Stromal cell of bone marrow (primary cell): ENCODE results near the gene NKX2-3.

Experiments used
- DNase-seq: peaks from one replicate; pipeline ENCODE4 v3.0.0-alpha.2; 2012; ENCODE audit warnings: low read depth

The NKX2-3 gene

GRCh38 chr10:99526861-99527504 is 5.8 kb upstream of the NKX2-3 start:
- no peak for DNase-seq

DNA sequence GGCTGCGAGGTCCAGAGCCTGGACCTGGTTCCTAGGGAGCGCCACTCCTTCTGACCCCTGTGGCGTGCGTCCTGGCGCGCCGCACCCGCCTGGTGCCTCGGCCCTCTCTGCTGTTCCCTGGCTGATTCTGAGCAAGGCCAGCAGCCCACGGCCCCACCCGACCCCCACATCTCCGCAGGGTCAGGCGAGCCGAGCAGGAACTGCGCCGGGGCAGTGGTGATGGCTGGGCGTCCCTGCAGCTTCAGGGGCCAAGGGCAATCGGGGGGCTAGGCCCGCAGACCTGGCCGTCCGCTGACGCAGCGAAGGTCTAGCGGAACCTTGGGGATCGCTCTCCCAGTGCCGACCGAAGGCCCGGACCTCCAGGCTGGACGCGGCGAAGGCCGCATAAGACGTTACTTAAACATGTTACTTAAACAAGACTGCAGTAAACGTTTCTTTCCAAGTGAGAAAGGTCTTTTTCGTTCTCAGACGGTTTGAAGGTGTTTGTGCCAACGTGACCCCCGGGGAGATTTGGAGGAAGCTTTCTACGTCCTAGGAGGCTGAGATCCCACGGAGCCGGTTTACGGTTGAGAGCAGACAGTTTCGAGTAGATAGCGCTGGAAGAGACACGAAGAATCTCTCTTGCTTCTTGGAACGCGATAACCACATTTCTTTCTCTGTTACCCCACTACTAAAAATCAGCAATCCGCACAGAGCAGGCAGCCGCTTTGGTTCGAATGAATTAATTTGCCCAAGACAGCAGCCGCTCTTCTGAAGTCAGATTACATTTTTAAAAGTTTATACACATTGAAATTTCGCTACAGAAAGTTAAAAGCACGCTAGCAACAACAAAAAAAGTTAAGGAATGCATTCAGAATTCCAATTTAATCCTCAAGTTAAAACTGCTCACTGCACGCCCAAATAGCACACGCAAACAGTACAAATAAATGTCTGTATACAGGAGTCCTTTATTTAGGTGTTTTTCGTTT is 4.9 kb upstream of the NKX2-3 start:
- DNase-seq: no peak

DNA sequence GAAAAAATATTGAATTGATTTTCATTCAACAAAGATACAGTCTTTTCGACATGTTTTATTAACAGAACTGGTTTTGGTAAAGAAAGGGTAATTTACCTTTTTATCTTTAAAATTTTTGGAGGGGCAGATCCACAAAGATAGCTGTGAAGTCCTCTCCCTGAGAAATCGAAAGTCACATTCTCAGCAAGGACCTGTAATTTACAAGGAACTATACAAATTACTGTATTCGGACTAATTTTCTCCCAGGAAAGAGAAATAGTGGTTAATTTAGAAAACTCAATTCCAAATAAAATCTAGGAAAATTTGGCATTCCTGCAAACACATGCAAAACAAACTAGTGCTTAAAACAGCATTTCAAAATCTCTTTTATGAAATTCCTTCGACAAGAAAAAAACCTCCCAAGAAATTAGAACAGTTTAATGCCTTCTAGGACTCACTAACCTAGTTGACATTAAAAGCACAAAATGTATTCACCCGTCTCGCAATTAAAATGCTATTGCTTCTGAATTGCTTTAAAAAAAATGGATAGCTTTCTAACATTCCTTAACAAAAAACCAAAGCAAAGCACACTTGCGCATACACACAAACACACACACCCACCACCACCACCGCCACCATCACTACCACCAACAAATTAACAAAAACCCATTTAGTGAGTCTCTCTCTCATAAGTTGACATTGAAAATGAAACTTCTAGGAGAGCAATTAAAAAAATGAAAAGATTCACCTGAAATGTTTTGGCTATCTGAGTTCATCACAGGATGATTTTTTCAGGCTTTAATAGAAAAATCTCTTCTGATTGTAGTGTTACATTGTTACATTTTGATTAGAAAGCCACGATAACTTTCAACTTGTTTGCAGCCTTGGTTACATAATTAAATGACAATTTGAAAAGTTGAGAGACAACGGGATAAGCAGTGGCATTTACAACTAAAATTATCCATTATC is 4.0 kb upstream of the NKX2-3 start:
- DNase-seq: no peak

DNA sequence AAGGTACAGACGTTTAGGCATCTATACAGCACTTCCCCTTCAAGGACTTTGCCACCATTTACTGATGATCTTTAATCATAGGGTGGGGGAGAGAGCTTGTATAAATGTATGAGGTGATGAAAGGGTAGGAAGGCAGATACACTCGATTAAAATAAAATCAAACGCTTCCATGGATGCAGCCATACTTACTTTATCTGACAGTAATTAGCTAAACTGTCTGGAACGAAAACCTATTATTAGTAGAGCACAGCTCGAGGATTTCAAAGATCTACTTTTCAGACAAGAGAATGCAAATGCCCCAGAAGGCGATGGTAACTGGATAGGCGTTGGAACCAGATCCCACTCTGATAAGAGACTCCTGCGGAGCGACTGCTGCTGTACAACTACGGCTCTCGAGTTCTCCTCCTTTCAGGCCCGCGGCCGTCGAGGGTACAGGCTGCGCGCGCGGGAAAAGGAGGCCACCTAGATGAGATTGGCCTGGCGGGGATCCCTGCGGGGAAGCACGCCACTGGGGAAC is 3.1 kb upstream of the NKX2-3 start:
- DNase-seq: no peak

DNA sequence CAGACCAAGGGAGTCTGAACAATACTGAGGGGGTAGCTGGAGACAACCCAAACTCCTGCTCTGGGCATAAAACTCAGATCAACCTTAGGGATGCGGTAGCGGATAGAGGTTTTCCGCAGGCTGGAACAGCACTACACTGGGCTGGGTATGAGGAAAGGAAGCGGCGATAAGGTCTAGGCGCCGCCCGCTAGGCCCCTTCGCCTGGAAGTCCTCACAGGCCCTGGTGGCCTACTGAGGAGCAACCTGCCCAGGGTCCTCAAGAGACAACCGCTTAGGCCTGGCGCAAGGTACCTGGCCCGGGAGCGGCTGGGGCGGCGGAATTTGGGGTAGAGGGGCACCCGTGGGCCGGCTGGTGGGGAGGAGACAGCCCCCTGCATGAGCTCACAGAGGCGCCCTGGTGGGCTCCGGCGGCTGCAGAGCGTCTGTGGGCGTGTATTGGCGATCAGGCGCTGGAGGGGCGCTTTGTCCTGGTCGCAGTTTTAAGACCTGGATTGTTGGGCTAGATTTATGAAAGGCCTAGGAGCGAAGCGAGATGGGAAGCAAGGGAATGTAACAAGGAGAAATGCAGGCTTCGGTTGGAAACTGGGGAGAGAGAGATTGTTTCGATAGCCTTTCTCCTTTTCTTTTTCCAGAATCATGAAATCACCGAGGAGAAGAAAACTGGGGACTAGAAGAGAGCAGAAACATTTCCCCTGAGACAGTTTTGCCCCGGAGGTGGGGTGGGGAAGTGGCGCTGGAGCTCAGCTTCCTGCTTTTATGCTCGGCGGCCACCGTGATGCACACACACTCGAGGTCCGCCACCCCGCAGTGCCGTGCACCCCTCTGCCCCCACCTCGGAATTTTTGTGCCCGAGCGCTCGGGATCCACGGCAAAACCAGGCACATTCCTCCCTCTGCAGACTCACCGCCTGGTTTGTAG is 2.4 kb upstream of the NKX2-3 start:
- DNase-seq: no peak

- no peak for DNase-seq
Measured at GRCh38 chr10:99531026-99531695, 1.6 kb upstream of the NKX2-3 start.

DNA sequence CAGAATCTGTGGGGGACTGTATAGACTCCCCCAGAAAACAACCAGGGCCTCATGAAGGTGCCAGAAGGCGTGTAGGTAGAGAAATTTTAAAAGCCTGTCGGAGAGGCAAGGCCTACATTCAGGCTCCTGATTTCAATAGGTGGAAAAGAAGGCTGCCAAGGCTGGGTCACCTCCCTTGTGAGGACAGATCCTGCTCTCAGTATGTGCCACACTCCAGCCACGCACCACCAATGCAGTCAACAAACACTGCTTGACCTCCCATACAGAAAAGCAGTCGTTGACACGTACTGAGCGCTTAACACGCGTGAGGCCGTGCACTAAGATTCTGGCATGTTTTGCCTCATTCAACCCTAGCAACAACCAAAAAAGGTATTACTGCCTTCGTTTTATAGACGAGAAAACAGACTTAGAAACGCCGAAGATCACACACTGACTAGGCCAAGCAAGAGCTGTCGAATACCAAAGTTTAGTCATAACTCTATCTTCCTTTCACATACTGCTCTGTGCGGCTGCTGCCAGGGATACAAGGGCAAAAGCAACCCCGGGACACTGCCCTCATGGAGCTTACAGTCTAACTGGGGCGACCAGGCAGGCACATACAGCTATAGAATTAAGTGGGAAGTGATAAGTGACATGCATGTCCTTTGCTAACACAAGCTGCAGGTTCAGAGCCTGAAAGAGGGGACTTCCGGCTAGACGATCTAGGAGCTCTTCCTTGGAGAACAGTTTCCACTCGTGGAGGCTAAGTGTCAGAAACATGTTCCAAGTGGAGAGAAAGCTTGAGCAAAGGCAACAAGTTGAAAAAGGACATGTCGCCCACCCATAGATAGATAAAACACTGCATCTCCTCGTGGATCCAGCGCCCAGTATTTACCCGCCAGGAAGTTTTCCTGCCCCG is 797 bp upstream of the NKX2-3 start:
- no peak for DNase-seq

- no peak for DNase-seq
Measured at GRCh38 chr10:99533496-99534449, 1.0 kb downstream of the NKX2-3 start.

GRCh38 chr10:99534450-99534938 is 1.8 kb downstream of the NKX2-3 start:
- DNase-seq: no peak

GRCh38 chr10:99534939-99535763 is 2.4 kb downstream of the NKX2-3 start:
- DNase-seq: no peak

GRCh38 chr10:99535764-99536337 is 3.1 kb downstream of the NKX2-3 start:
- DNase-seq: no peak

DNA sequence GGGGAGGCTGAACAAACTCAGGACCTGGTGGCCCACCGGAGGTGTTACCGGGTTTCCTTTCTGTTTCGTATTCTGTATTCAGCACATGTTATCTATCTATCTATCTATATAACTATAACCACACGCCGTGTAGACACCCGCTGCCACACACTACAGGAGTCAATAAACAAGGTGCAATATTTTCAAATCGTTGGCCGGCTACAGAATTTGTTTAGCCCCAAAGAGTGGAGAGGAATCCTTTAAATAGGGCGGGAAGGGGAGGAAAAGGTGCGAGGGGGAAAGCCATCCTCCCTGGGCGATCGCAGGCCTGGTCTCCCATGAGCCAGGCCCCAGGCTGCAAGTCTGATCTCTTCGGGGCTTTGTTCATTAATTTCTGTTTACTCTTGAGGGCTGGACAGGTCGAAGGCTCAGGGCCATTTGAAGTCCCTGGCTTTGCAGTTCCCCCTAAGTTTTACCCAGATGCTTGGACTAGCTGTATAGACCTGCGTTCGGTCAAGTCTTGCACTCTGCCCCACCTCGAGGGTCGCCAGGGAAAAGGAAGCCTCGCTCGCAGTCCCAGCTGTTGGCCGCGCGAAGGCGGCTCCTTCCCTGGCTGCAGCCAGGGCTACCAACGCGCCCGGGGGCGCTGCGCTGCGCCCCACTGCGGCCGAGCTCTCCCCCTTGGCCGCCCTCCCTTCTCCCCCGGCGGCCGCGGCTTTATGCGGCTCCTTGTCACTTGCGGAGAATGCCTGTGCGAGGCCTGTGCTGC is 3.8 kb downstream of the NKX2-3 start:
- no peak for DNase-seq

DNA sequence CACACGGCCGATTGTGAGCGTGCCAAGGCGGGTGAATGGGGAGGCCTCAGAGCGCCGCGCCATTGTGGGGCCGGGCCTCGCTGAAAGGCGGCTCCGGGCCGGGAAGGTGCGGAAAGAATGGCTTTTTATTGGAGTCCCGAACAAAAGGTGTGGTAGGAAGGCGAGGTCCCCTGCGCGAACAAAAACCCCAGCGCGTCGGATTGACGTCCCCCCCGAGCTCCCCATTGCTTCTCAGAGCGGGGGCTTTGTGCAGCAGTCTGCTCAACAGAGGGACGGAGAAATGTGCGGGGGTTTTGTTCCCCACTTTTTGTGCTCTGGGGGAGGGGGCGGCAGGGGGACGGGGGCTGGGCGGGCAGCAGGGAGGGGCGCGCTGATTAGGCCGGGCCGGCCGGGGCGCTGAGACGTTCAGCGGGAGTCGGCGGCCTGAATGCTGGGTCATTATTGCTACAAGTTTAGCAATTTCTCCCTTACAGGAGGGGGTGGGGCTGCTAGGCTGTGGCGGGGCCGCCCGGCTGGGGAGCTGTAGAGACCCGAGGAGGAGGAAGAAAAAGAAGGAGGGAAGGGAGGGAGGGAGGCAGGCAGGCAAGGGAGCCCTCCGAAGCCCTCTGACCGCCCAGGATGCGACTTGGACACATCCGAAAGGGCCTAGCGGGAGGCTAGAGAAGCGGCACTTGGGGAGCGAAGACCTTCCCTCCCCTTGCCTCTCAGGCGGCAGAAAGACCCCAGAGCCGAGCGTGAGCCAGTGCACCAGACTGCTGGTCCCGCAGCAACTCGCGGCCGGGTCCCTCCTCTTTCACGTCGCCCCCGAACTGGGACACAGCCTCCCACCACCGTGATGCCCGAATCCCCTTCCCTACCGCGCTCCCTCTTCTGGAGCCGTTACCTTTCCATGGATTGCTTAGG is 4.6 kb downstream of the NKX2-3 start:
- no peak for DNase-seq

DNA sequence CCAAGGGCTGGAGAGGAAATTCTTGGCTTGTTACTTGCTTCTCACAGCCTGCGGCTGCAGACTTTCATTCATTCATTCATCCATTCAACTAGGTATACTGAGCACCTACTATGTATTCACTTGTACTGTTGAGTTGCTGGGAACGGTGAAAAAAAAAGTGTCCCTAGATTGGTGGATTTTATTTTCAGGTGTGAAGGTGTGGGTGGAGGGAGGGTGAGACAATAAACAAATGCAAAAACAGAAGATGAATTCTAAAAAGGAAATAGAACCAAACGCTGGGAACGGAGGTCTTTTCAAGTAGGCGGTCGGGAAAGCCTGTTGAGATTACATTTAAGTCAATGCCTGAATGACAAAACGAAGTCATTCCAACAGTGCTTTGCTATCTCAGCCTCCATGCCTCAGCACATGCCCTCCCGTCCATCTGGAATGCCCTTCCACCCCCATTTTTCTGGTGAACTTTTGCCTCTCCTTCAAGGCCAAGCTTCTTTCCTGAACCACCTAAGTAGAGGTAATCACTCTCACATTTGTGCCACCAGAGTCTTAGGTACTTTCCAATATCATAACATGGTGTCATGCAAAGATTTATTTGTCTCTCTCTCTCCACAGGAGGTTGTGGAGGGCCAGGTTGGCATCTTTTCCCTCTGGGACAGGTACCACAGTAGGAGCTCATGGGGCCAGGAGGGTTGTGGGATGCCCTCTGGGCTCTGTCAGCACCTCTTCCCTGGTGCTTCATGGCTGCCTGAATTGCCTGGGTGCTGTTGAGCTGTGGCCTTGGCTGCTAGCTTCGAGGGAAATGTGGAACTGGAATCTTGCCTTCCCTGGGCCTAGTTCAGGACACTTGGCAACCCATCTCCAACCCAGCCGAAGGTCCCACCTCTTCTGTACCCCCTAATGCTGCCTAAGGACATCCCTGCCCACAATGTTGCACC is 5.5 kb downstream of the NKX2-3 start:
- DNase-seq: no peak
